NCI-H128 (cell line): ENCODE measurements around the gene FAM131A.

Experiments used
- DNase-seq: peaks from one replicate; lab custom pipeline; 2025; ENCODE audit not compliant: unreplicated experiment; lab: John Stamatoyannopoulos, UW

Gene FAM131A

DNA sequence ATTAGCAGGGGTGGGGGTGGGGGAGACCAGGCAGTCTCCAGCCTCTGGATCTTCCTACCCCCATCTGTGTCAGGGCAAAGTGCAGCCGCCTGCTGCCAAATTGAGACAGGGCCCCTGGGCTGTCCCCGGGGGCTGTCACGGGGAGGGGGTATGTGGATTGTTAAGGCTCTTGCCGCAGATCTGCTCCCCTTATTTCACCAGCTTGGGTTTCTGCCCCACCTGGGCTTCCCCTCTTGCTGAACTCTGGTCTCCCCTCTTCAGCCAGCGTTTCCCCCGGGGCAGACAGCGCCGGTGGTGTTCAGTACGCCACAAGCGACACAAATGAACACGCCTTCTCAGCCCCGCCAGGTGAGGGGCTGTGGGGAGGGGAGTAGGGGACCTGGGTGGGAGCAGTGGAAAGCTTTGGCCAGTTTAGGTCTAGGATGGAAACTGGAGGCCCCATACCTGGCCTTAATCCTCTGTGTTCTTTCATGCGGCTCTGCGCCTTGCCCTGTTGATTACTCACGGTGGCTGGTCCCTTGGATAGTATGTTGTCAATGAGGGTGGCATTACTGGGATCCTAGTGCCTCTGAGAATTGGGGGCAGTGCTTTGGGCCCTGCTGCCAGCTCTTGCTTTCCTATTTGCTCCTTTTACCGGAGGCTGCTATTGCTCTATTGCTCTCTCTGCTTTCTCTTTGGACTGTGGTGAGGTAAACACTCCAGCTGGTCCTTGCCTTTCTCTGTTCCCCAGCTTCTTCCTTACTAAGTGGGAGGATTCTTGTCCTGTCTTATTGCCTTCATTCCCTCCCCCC lies 21.3 kb upstream of the FAM131A start:
- DNase-seq, result no peak

GRCh38 chr3:184316792-184317191 lies 20.6 kb upstream of the FAM131A start:
- no peak for DNase-seq

DNA sequence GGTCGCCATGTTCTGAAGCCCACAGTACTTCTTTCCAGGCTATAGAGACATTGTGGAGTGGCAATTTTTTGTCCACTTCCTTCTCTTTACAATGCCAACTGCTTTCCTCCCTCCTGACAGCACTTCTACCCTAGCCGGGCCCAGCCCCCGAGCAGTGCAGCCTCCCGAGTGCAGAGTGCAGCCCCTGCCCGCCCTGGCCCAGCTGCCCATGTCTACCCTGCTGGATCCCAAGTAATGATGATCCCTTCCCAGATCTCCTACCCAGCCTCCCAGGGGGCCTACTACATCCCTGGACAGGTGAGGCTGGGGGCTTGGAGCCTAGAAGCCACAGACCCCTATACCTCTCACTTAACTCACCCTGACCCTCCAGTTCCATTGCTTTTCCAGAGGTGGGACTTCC lies 20.2 kb upstream of the FAM131A start:
- DNase-seq, result no peak

DNA sequence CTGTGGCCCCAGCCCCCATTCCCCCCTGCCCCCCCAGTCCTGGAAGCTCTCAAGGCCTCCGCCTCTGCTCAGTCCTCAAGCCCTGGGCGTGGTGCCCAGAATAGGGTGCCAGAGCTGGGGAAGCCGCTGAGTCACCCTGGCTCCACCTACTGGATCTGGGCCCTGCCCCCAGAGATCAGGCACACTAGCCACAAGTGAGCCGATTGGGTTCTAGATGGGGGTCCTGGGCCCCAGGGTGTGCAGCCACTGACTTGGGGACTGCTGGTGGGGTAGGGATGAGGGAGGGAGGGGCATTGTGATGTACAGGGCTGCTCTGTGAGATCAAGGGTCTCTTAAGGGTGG lies 17.3 kb upstream of the FAM131A start:
- no peak for DNase-seq

GRCh38 chr3:184321666-184322065 lies 15.7 kb upstream of the FAM131A start:
- no peak for DNase-seq

- no peak for DNase-seq
These were observed 14.5 kb upstream of the FAM131A start for GRCh38 chr3:184322731-184323487.

DNA sequence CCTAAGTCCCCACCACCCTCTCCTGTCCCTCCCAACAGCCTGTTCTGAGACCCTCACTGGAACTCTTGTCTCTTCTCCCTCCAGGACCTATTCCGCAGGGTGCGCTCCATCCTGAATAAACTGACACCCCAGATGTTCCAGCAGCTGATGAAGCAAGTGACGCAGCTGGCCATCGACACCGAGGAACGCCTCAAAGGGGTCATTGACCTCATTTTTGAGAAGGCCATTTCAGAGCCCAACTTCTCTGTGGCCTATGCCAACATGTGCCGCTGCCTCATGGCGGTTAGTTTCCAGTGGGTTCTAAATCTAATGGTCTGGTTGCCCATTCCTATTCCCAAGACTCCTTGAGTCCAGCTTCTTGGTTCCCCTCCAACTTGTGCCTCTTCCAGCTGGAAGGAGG lies 13.7 kb upstream of the FAM131A start:
- DNase-seq, result no peak

- DNase-seq, result no peak
These were observed 12.1 kb upstream of the FAM131A start for GRCh38 chr3:184325269-184325668.

DNA sequence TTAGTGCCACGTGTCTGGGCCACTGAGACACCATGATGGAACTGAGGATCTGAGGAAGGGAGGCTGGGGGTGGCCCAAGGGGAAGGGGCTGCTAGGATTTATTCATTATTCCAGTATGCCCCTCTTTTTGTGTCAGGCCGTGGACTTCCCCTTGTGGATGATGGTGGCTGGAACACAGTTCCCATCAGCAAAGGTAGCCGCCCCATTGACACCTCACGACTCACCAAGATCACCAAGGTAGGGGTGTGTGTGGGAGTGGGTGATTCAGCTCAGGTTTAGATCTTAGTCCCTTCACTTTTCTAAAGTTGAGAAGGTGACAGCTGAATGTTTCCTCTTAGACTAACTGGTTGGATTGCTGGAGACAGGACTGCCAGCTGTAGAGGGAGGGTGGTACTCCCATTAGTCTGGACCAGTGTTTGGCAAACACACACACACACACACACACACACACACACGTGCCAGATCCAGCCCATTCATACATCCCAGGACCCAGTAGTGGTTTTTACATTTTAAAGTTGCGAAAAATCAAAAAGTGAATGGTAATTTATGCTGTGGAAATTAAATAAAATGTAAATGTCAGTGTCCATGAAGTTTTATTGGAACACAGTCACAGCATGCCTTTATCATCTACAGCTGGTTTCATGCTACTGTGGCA lies 11.6 kb upstream of the FAM131A start:
- no peak for DNase-seq

DNA sequence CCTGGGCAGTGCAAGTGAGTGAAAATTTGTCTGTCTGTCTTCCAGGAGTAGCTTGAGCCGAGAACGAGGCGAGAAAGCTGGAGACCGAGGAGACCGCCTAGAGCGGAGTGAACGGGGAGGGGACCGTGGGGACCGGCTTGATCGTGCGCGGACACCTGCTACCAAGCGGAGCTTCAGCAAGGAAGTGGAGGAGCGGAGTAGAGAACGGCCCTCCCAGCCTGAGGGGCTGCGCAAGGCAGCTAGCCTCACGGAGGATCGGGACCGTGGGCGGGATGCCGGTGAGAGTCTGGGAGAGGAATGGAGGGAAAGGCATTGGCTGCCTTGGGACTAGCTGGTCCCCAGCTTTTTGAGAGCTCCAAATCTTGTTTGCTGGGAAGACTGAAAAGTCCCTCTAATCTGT lies 10.2 kb upstream of the FAM131A start:
- no peak for DNase-seq

GRCh38 chr3:184328516-184328915 lies 8.9 kb upstream of the FAM131A start:
- no peak for DNase-seq

DNA sequence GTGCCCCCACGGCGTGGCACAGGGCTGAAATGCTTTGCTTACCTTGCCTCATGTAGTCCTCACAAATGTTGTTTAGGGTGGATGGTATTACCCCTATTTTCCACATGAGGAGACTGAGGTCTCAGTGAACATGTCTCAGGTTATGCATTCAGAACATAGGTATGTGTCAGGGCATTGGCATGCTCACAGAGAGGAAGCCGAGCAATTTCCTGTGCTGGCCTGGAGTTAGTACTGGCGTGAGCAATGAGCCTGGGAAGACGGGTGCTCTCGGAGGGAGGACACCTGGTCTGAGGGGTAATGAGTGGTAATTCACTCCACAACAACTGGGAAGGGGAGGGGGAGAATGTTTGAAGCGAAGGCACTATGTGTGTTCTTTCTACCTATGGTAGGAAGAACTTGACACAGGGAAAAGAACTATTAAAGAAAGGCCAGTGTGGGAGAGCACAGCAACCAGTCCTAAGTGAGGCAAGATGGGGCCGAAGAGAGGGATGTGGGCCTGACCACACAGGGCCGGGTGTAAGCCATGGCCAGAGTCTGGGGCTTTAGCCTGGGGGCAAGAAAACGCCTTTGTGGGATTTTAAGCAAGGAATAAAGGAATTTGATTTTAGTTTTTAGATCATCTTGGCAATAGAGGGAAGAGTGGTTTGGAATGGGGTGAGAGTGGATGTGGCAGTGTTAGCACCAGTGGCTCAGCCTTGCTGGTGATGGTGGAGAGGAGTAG lies 4.9 kb upstream of the FAM131A start:
- no peak for DNase-seq

DNA sequence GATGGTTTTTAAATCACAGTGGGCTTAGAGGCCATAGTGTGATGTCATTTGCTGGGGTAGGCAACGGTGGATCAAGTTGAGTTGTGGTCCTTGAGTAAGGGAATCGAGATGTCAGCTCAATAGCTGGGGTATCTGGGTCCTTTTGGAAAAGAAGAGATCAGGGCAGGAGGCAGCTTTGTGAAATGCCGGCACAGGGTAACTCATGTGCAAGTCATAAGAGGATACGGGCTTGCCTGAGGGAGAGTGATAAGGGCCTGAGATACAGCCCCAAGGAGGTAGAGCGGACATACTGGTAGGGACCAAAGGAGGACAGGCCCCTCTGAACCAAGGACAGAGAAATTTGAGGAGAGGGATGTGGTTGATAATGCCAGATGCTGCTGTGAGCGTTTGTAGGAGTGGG lies 4.2 kb upstream of the FAM131A start:
- DNase-seq, result no peak

GRCh38 chr3:184333700-184334099 lies 3.7 kb upstream of the FAM131A start:
- no peak for DNase-seq

DNA sequence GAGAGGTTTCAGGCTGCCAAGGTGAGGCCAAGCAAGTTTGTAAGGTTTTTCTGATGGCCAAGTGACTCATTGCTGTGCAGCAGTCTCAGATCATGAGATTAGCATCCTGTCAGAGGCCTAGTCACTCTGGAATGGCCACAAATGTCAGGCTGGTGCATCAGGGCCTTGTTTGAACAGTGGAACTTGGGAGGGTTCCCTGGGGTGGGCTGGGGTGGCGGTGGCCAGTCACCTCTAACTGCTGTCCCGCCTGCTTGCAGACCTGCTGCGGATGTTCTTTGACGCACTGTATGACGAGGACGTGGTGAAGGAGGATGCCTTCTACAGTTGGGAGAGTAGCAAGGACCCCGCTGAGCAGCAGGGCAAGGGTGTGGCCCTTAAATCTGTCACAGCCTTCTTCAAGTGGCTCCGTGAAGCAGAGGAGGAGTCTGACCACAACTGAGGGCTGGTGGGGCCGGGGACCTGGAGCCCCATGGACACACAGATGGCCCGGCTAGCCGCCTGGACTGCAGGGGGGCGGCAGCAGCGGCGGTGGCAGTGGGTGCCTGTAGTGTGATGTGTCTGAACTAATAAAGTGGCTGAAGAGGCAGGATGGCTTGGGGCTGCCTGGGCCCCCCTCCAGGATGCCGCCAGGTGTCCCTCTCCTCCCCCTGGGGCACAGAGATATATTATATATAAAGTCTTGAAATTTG lies 2.8 kb upstream of the FAM131A start:
- no peak for DNase-seq

DNA sequence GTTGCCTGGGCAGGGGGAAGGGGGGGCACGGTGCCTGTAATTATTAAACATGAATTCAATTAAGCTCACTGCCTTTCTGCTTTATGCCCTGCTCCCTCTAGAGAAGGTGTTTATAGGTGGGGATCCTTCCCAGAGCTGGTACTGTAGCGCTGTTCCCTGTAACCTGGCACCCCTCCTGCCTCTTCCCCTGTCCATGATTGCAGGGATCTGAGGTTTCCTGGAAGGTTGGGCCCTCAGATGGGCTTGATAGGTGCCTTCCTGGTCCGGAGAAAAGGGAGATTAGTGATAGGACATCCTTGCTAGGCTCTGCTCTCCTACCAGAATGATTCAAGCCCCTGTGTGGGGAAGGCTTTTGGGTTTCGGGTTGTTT lies 2.1 kb upstream of the FAM131A start:
- DNase-seq, result no peak

DNA sequence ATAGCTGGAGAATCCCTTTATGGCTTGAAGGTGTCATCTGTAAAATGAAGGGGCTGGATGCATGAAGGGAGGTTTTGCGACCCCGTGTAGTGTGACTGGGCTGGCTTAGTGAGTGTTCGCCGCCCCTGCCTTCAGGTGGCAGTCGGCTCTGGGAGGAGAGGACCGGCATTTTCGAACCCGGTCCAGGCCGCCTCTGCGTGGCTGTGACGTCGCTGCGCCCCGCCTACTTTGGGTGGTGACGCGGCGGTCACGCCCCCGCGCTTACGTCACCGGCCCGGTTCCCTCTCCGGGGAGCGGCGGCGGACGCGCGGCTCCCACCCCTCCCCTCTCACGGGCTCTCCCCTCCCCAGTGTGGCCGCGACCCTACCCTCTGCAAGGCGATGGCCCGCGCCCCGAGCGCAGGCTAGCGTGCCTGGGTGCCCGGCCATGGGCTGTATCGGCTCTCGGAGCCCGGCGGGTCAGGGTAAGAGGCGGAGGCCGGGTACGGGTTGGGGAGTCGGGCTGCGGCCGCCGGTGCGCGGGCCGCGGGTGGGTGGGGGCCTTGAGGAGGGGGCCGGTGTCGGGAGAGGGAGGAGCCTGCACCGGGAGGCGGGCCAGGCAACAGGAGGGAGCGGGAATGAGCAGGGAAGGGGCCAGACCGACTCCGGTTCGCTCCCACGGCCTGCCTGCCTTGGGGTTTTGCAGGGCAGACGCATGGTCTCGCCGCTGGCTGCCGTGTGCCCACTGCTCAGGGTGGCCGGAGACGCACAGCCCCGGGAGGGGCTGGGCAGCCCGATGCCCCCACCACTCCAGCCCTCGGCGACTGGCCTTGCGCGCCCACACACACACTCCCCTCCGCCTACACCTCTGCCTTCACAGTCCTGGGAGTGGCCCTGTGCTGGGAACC lies 1.5 kb upstream of the FAM131A start:
- DNase-seq, result peak; percentile 74

GRCh38 chr3:184336547-184337398 lies 627 bp upstream of the FAM131A start:
- DNase-seq, result no peak

GRCh38 chr3:184337981-184338380 lies 581 bp downstream of the FAM131A start:
- DNase-seq, result no peak
